HCT116 (cell line): ENCODE results near the gene CDH4.

ENCODE experiments used
- CEBPB ChIP-seq: IDR thresholded peaks from 2 replicates; pipeline ENCODE4 v1.6.1; 2012; ENCODE audit warnings: low read depth
- CTCF ChIP-seq, 3 experiments: fragments of 200-600 bp in 1 of 3; sonication (generic) in 1 of 3; IDR thresholded peaks in 2 of 3; conservative IDR thresholded peaks in 1 of 3; 2 replicates each; pipeline ENCODE4 v1.5.1; 2012 to 2017; ENCODE audit warnings: low read depth in 2 of 3, low read length in 2 of 3, antibody characterized with exemption in 1 of 3, borderline replicate concordance in 1 of 3, control low read depth in 1 of 3, mild to moderate bottlenecking in 1 of 3, mixed read lengths in 1 of 3, mixed run types in 1 of 3, moderate library complexity in 1 of 3; ENCODE audit not compliant: insufficient read depth in 1 of 3
- ELF1 ChIP-seq: IDR thresholded peaks from 2 replicates; pipeline ENCODE4 v1.6.1; 2012; ENCODE audit warnings: low read depth, borderline replicate concordance
- MAX ChIP-seq: IDR thresholded peaks from 2 replicates; pipeline ENCODE4 v1.6.1; 2012
- POLR2A ChIP-seq: IDR thresholded peaks from 2 replicates; pipeline ENCODE4 v1.7.0; 2011; ENCODE audit warnings: borderline replicate concordance; ENCODE audit not compliant: insufficient read depth, insufficient read length; ENCODE audit errors: extremely low read depth
- POLR2AphosphoS5 ChIP-seq: IDR thresholded peaks from 2 replicates; pipeline ENCODE4 v1.6.1; 2011; ENCODE audit warnings: mild to moderate bottlenecking, low read depth, low read length, moderate library complexity
- REST ChIP-seq: IDR thresholded peaks from 2 replicates; pipeline ENCODE4 v1.6.1; 2012; ENCODE audit warnings: low read depth
- SIN3A ChIP-seq: IDR thresholded peaks from 2 replicates; pipeline ENCODE4 v1.6.1; 2012; ENCODE audit warnings: low read depth
- SP1 ChIP-seq: IDR thresholded peaks from 2 replicates; pipeline ENCODE4 v1.6.1; 2012; ENCODE audit warnings: low read depth
- YY1 ChIP-seq: IDR thresholded peaks from 2 replicates; pipeline ENCODE4 v1.6.1; 2011; ENCODE audit warnings: low read length, low read depth, moderate library complexity, mild to moderate bottlenecking; ENCODE audit not compliant: insufficient replicate concordance; ENCODE audit errors: extremely low read depth
- ZFX ChIP-seq: fragments of 450-650 bp; IDR thresholded peaks from 2 replicates; pipeline ENCODE4 v1.6.1; 2017
- ZNF274 ChIP-seq: fragments of 200-500 bp; sonication (Bioruptor generic); IDR thresholded peaks from 2 replicates; pipeline ENCODE4 v1.6.1; 2014; ENCODE audit warnings: mild to moderate bottlenecking, low read depth, low read length, inconsistent platforms

GRCh38 chr20:61956396-61957342 is 704.6 kb downstream of the CDH4 start:
- TF ChIP-seq REST = no peak
- no peak for TF ChIP-seq SIN3A
- TF ChIP-seq CTCF (IDR thresholded peaks at IDR 0.05 in 2 of 3, conservative IDR thresholded peaks at IDR 0.05 in 1 of 3; ENCODE audit: borderline replicate concordance in 1 of 3, insufficient read depth in 1 of 3, low read depth in 2 of 3, low read length in 2 of 3) = no peak
- TF ChIP-seq SP1 = no peak
- no peak for TF ChIP-seq POLR2A
- TF ChIP-seq YY1 = no peak
- TF ChIP-seq ZFX = no peak
- no peak for TF ChIP-seq ELF1
- no peak for TF ChIP-seq CEBPB
- no peak for TF ChIP-seq MAX
- TF ChIP-seq ZNF274 = no peak
- TF ChIP-seq POLR2AphosphoS5 = no peak
